ENCODE data around the gene WDR59. TPM values are rescaled to one million over a fixed set of nuclear protein-coding genes. Genes with fewer than 3 reads are reported as not detected.

Gene WDR59
- total and polyA plus RNA-seq, 9 of the 15 experiments (the other 6 are each of a cell fraction or from before 2014, with no cell fraction given): 12.7 to 126 (median 34.7) TPM

- TF ChIP-seq PKNOX1 (IDR thresholded peaks at IDR 0.05) (peak; percentile 72), PURB (CRISPR knock-in tag; IDR thresholded peaks at IDR 0.05; ENCODE audit: low read depth) (no peak), SMAD1 (IDR thresholded peaks at IDR 0.05; ENCODE audit: low read depth, low read length, partially characterized antibody) (no peak), TRIM28 (IDR thresholded peaks at IDR 0.05) (no peak), RBBP5 (IDR thresholded peaks at IDR 0.05; ENCODE audit: borderline replicate concordance, insufficient read depth, low read length, poor library complexity, severe bottlenecking) (peak; percentile 69), BHLHE40 (IDR thresholded peaks at IDR 0.05; ENCODE audit: low read length) (peak; percentile 63), NEUROD1 (IDR thresholded peaks at IDR 0.05; ENCODE audit: borderline replicate concordance, low read depth, low read length, partially characterized antibody) (peak; percentile 46), MBD2 (IDR thresholded peaks at IDR 0.05; ENCODE audit: borderline replicate concordance, low read depth) (peak; percentile 78; the same call in 1 of the 2 replicates), ZNF584 (CRISPR knock-in tag; IDR thresholded peaks at IDR 0.05; ENCODE audit: low read depth) (no peak), PCBP1 (IDR thresholded peaks at IDR 0.05; ENCODE audit: low read depth, low read length, poor library complexity, severe bottlenecking) (peak; percentile 66), RBFOX2 (IDR thresholded peaks at IDR 0.05; ENCODE audit: low read depth, low read length) (peak; percentile 80), ZFX (CRISPR knock-in tag; IDR thresholded peaks at IDR 0.05) (peak; percentile 58), SREBF2 (CRISPR knock-in tag; IDR thresholded peaks at IDR 0.05) (no peak), TEAD1 (CRISPR knock-in tag; IDR thresholded peaks at IDR 0.05) (peak in 1 of 2 experiments; percentile 42; a peak in 1 of 4 replicates), SAFB (IDR thresholded peaks at IDR 0.05; ENCODE audit: borderline replicate concordance, low read depth, low read length) (peak; percentile 16; the same call in 1 of the 2 replicates), ZBTB2 (IDR thresholded peaks at IDR 0.05) (no peak), MXI1 (IDR thresholded peaks at IDR 0.05; ENCODE audit: low read depth, low read length) (peak; percentile 88), HOXB6 (CRISPR knock-in tag; IDR thresholded peaks at IDR 0.05; ENCODE audit: borderline replicate concordance) (no peak)
- TF ChIP-seq, protein P1, sequence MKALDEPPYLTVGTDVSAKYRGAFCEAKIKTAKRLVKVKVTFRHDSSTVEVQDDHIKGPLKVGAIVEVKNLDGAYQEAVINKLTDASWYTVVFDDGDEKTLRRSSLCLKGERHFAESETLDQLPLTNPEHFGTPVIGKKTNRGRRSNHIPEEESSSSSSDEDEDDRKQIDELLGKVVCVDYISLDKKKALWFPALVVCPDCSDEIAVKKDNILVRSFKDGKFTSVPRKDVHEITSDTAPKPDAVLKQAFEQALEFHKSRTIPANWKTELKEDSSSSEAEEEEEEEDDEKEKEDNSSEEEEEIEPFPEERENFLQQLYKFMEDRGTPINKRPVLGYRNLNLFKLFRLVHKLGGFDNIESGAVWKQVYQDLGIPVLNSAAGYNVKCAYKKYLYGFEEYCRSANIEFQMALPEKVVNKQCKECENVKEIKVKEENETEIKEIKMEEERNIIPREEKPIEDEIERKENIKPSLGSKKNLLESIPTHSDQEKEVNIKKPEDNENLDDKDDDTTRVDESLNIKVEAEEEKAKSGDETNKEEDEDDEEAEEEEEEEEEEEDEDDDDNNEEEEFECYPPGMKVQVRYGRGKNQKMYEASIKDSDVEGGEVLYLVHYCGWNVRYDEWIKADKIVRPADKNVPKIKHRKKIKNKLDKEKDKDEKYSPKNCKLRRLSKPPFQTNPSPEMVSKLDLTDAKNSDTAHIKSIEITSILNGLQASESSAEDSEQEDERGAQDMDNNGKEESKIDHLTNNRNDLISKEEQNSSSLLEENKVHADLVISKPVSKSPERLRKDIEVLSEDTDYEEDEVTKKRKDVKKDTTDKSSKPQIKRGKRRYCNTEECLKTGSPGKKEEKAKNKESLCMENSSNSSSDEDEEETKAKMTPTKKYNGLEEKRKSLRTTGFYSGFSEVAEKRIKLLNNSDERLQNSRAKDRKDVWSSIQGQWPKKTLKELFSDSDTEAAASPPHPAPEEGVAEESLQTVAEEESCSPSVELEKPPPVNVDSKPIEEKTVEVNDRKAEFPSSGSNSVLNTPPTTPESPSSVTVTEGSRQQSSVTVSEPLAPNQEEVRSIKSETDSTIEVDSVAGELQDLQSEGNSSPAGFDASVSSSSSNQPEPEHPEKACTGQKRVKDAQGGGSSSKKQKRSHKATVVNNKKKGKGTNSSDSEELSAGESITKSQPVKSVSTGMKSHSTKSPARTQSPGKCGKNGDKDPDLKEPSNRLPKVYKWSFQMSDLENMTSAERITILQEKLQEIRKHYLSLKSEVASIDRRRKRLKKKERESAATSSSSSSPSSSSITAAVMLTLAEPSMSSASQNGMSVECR (CRISPR knock-in tag; IDR thresholded peaks at IDR 0.05): peak; percentile 78
- TF ChIP-seq, protein P2, sequence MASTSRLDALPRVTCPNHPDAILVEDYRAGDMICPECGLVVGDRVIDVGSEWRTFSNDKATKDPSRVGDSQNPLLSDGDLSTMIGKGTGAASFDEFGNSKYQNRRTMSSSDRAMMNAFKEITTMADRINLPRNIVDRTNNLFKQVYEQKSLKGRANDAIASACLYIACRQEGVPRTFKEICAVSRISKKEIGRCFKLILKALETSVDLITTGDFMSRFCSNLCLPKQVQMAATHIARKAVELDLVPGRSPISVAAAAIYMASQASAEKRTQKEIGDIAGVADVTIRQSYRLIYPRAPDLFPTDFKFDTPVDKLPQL (IDR thresholded peaks at IDR 0.05; ENCODE audit: extremely low read depth, insufficient read length): no peak
Measured at GRCh38 chr16:74984529-74985296, at the start of gene WDR59 (continued).
